Hepatocyte (in vitro differentiated cells): Measurements from ENCODE around the gene TPSAB1. TPM values are rescaled to one million over a fixed set of nuclear protein-coding genes. Genes with fewer than 3 reads are reported as not detected.

Source experiments
- DNase-seq: peaks from one replicate; pipeline ENCODE4 v3.0.0-alpha.2; 2016; ENCODE audit warnings: low spot score
- H2AFZ ChIP-seq: fragments of 200-600 bp; sonication (generic); 2 replicates; pipeline ENCODE4 v1.6.0; 2016; ENCODE audit warnings: antibody characterized with exemption, mild to moderate bottlenecking
- H3K27ac ChIP-seq: fragments of 200-600 bp; sonication (generic); 2 replicates; pipeline ENCODE4 v1.5.1; 2016; ENCODE audit warnings: mild to moderate bottlenecking
- H3K27me3 ChIP-seq: fragments of 200-600 bp; sonication (generic); 2 replicates; pipeline ENCODE4 v1.6.1; 2016
- H3K36me3 ChIP-seq: fragments of 200-600 bp; sonication (generic); replicated peaks from 2 replicates; pipeline ENCODE4 v1.5.1; 2016; ENCODE audit warnings: low read depth; ENCODE audit not compliant: insufficient read depth
- H3K4me1 ChIP-seq: fragments of 200-600 bp; sonication (generic); 2 replicates; pipeline ENCODE4 v1.5.1; 2016; ENCODE audit warnings: mild to moderate bottlenecking, moderate library complexity; ENCODE audit not compliant: insufficient read depth
- H3K4me2 ChIP-seq: fragments of 200-600 bp; sonication (generic); 2 replicates; pipeline ENCODE4 v1.6.0; 2016
- H3K4me3 ChIP-seq: fragments of 200-600 bp; sonication (generic); 2 replicates; pipeline ENCODE4 v1.5.1; 2016; ENCODE audit warnings: mild to moderate bottlenecking
- H3K79me2 ChIP-seq: fragments of 200-600 bp; sonication (generic); 2 replicates; pipeline ENCODE4 v1.6.0; 2017; ENCODE audit warnings: mild to moderate bottlenecking
- H3K9me2 ChIP-seq: fragments of 200-600 bp; sonication (generic); replicated peaks from 2 replicates; pipeline ENCODE4 v1.6.0; 2017; ENCODE audit warnings: mild to moderate bottlenecking; ENCODE audit not compliant: insufficient read depth
- H3K9me3 ChIP-seq: fragments of 200-600 bp; sonication (generic); 2 replicates; pipeline ENCODE4 v1.5.1; 2016; ENCODE audit warnings: low read depth, mild to moderate bottlenecking
- H4K20me1 ChIP-seq: fragments of 200-600 bp; sonication (generic); 2 replicates; pipeline ENCODE4 v1.6.0; 2016; ENCODE audit warnings: mild to moderate bottlenecking; ENCODE audit not compliant: insufficient read depth, poor library complexity, severe bottlenecking
- EZH2 ChIP-seq: fragments of 200-600 bp; sonication (generic); IDR thresholded peaks from 2 replicates; pipeline ENCODE4 v1.6.1; 2016; ENCODE audit warnings: antibody characterized with exemption, mild to moderate bottlenecking, borderline replicate concordance
- EZH2phosphoT487 ChIP-seq: fragments of 200-600 bp; sonication (generic); IDR thresholded peaks from one replicate; pipeline ENCODE4 v1.6.1; 2018; ENCODE audit warnings: antibody characterized with exemption, mild to moderate bottlenecking, low read depth, moderate library complexity; ENCODE audit not compliant: unreplicated experiment, severe bottlenecking
- WGBS: methylation state at CpG from one replicate; pipeline ENCODE4 v1.1.6; 2016; ENCODE audit warnings: low lambda C conversion rate; ENCODE audit errors: missing lambda C conversion rate; 5-methylcytosine and 5-hydroxymethylcytosine counted together
- polyA plus RNA-seq: library from polyadenylated mRNA; unstranded; fragments of >200 nt; fragmentation: Nextera tagmentation; extraction: Ambion mirVana; gene quantifications from 2 replicates; pipeline ENCODE4 v1.2.1, GENCODE V29; 2016
- total RNA-seq: library from RNA; depleted of rRNA; stranded (reverse); fragments of >200 nt; gene quantifications from 2 replicates; pipeline ENCODE4 v1.2.3, GENCODE V29; 2014
- TF ChIP-seq, protein P1 (sequence below): fragments of 200-600 bp; sonication (generic); IDR thresholded peaks from 2 replicates; pipeline ENCODE4 v1.5.1; 2016; ENCODE audit warnings: antibody characterized with exemption, mild to moderate bottlenecking; ENCODE audit not compliant: poor library complexity

Gene TPSAB1
- total and polyA plus RNA-seq, 2 experiments from 2014 or later, result not detected

DNA sequence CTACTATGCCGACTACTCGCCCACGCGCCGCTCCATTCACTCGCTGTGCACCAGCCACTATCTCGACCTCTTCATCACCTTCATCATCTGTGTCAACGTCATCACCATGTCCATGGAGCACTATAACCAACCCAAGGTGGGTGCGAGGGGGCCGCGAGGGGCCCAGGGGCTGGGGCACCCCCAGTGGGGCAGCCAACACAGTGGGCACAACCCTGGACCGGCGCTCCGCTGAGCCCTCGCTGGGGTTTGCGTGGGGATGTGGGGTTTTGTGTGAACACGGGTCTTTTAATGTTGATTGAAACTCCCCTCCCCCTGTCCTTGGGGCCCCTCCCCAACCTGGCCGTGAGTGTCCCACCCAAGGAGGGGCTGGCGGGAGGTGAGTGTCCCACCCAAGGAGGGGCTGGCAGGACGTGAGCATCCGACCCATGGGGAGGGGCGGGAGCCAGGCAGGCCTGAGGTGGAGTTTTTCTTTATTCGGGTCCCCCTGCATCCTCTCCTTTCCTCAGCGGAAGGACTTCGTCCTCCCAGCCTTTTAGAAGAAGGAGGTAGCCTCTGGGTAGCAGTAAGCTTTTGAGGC, 26.6 kb upstream of the TPSAB1 start:
- Histone ChIP-seq H3K27me3 (no peaks in the 10 kb centered on the region), H3K4me1 (no peaks in the 10 kb centered on the region), H3K9me2 (no peaks in the 10 kb centered on the region), H3K9me3 (no peaks in the 10 kb centered on the region), H3K4me3 (no peak overlapping the region), H4K20me1 (no peaks in the 10 kb centered on the region), H3K4me2 (no peak overlapping the region), H2AFZ (no peak overlapping the region), H3K27ac (no peak overlapping the region), H3K36me3 (no peaks in the 10 kb centered on the region), H3K79me2 (no peaks in the 10 kb centered on the region)
- 89% methylated on average over 18 of the region's 25 CpGs for WGBS
- no peak for TF ChIP-seq EZH2phosphoT487
- no peak for TF ChIP-seq EZH2
- TF ChIP-seq, protein P1, sequence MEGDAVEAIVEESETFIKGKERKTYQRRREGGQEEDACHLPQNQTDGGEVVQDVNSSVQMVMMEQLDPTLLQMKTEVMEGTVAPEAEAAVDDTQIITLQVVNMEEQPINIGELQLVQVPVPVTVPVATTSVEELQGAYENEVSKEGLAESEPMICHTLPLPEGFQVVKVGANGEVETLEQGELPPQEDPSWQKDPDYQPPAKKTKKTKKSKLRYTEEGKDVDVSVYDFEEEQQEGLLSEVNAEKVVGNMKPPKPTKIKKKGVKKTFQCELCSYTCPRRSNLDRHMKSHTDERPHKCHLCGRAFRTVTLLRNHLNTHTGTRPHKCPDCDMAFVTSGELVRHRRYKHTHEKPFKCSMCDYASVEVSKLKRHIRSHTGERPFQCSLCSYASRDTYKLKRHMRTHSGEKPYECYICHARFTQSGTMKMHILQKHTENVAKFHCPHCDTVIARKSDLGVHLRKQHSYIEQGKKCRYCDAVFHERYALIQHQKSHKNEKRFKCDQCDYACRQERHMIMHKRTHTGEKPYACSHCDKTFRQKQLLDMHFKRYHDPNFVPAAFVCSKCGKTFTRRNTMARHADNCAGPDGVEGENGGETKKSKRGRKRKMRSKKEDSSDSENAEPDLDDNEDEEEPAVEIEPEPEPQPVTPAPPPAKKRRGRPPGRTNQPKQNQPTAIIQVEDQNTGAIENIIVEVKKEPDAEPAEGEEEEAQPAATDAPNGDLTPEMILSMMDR, result no peak
- DNase-seq, result no peak

GRCh38 chr16:1214719-1215118, 25.8 kb upstream of the TPSAB1 start:
- WGBS, result 94% methylated on average over 8 of the region's 16 CpGs
- Histone ChIP-seq H3K36me3 (no peaks in the 10 kb centered on the region), H3K79me2 (no peaks in the 10 kb centered on the region), H3K9me2 (no peaks in the 10 kb centered on the region), H3K27ac (no peak overlapping the region), H3K9me3 (no peaks in the 10 kb centered on the region), H3K4me3 (no peak overlapping the region), H3K27me3 (no peaks in the 10 kb centered on the region), H2AFZ (no peak overlapping the region), H4K20me1 (no peaks in the 10 kb centered on the region), H3K4me1 (no peaks in the 10 kb centered on the region), H3K4me2 (no peak overlapping the region)
- TF ChIP-seq EZH2, result no peak
- no peak for TF ChIP-seq EZH2phosphoT487
- TF ChIP-seq, protein P1, result no peak
- DNase-seq, result no peak

DNA sequence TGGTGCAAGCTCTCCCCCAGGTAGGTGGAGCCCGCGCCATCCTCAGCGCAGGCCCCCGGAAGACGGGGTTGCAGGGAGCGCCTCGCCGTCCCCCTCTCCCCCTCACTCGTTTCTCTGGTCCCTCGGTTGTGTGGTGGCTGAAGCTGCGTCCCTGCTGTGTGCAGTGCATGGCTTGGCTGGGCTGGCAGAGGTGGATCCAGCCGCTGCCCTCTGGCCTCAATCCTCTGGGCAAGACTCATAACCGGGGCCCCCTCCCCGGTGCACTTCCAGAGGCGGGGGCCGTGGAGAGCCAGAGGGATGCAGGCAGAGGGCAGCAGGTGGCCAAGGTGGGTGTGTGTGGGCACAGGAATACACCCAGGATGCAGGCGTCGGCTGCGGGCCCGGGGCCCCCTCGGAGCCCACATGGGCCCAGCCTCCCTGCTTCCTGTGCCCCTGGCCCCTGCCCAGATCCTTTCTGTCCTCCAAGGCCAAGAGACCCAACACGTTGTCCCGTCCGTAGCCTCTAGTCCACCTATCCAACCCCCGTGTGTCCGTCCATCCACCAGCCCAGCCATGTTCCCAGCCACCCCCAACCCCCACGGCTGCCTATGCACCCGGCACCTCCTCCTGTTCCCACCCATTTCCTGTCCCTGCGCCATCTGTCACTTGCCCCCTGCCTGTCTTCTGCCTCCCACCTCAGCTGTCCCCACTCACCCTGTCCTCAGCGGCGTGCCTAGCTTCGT, 24.8 kb upstream of the TPSAB1 start:
- WGBS, result 96% methylated on average over 19 of the region's 32 CpGs

More for the DNA sequence above, 24.8 kb upstream of the TPSAB1 start:
- no peak for TF ChIP-seq EZH2
- no peak for TF ChIP-seq EZH2phosphoT487
- TF ChIP-seq, protein P1, result no peak
- DNase-seq, result no peak
- H3K27me3 ChIP-seq, result no peaks in the 10 kb centered on the region
- no peak overlapping the region for H3K4me2 ChIP-seq
- H3K27ac ChIP-seq, result no peak overlapping the region
- H4K20me1 ChIP-seq, result no peaks in the 10 kb centered on the region
- H3K9me2 ChIP-seq, result no peaks in the 10 kb centered on the region
- H3K79me2 ChIP-seq, result no peaks in the 10 kb centered on the region
- H3K4me3 ChIP-seq, result no peak overlapping the region
- no peaks in the 10 kb centered on the region for H3K4me1 ChIP-seq
- H3K9me3 ChIP-seq, result no peaks in the 10 kb centered on the region
- no peaks in the 10 kb centered on the region for H3K36me3 ChIP-seq
- no peak overlapping the region for H2AFZ ChIP-seq
